Gastrocnemius medialis (tissue), 4 donors: ENCODE results near the gene CRYBG1.

Source experiments
- POLR2A ChIP-seq, 2 donors: fragments of 450-650 bp; IDR thresholded peaks; one replicate each; pipeline ENCODE4 v1.6.1; 2017; ENCODE audit warnings: antibody characterized with exemption in 2 of 2, mild to moderate bottlenecking in 2 of 2, moderate library complexity in 2 of 2
- TF ChIP-seq, protein P1 (sequence below), 5 experiments: fragments of 450-650 bp in 3 of 5; fragments of 200-600 bp in 2 of 5; sonication (generic) in 2 of 5; IDR thresholded peaks in 4 of 5; conservative IDR thresholded peaks in 1 of 5; 1 replicate in 4 of 5; 2 replicates in 1 of 5; pipeline ENCODE4 v1.5.1; 2016 to 2019; ENCODE audit warnings: antibody characterized with exemption in 5 of 5, mild to moderate bottlenecking in 3 of 5, moderate library complexity in 3 of 5

DNA sequence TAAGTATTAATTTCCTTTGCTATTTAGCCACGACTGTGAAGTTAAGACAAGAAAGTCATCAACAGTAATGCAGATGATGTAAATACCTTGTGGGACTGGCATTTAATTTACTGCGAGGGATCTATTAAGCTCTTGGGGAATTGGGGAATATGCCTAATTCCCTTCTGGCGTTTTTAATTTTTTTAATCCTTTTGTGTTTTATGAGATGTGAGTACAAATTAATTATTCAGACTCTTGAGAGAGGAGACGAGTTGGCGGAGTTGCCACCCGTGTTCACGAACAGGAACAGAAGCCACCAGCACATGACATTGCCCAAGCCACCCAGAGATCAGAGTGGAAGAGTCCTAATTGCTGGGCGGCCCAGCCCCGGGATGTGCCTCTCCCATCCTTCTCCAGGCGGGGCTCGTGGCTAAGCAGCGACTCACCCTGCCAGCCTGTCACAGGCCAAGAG, 533 bp upstream of the CRYBG1 start:
- TF ChIP-seq, protein P1, sequence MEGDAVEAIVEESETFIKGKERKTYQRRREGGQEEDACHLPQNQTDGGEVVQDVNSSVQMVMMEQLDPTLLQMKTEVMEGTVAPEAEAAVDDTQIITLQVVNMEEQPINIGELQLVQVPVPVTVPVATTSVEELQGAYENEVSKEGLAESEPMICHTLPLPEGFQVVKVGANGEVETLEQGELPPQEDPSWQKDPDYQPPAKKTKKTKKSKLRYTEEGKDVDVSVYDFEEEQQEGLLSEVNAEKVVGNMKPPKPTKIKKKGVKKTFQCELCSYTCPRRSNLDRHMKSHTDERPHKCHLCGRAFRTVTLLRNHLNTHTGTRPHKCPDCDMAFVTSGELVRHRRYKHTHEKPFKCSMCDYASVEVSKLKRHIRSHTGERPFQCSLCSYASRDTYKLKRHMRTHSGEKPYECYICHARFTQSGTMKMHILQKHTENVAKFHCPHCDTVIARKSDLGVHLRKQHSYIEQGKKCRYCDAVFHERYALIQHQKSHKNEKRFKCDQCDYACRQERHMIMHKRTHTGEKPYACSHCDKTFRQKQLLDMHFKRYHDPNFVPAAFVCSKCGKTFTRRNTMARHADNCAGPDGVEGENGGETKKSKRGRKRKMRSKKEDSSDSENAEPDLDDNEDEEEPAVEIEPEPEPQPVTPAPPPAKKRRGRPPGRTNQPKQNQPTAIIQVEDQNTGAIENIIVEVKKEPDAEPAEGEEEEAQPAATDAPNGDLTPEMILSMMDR (IDR thresholded peaks at IDR 0.05 in 4 of 5, conservative IDR thresholded peaks at IDR 0.05 in 1 of 5): no peak
- TF ChIP-seq POLR2A (IDR thresholded peaks at IDR 0.05): no peak
